ENCODE results near the gene TMUB1.

GRCh38 chr7:151119055-151119415 is 35.7 kb upstream of the TMUB1 start:
- TF ChIP-seq POLR2A (IDR thresholded peaks at IDR 0.05): no peak
- TF ChIP-seq POLR2AphosphoS5 (IDR thresholded peaks at IDR 0.05): no peak
- TF ChIP-seq, protein P1, sequence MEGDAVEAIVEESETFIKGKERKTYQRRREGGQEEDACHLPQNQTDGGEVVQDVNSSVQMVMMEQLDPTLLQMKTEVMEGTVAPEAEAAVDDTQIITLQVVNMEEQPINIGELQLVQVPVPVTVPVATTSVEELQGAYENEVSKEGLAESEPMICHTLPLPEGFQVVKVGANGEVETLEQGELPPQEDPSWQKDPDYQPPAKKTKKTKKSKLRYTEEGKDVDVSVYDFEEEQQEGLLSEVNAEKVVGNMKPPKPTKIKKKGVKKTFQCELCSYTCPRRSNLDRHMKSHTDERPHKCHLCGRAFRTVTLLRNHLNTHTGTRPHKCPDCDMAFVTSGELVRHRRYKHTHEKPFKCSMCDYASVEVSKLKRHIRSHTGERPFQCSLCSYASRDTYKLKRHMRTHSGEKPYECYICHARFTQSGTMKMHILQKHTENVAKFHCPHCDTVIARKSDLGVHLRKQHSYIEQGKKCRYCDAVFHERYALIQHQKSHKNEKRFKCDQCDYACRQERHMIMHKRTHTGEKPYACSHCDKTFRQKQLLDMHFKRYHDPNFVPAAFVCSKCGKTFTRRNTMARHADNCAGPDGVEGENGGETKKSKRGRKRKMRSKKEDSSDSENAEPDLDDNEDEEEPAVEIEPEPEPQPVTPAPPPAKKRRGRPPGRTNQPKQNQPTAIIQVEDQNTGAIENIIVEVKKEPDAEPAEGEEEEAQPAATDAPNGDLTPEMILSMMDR (IDR thresholded peaks at IDR 0.05 in 8 of 11, conservative IDR thresholded peaks at IDR 0.05 in 3 of 11): no peak

Data from spleen (tissue), 7 donors.